Measurements from ENCODE around the gene P2RX7.

DNA sequence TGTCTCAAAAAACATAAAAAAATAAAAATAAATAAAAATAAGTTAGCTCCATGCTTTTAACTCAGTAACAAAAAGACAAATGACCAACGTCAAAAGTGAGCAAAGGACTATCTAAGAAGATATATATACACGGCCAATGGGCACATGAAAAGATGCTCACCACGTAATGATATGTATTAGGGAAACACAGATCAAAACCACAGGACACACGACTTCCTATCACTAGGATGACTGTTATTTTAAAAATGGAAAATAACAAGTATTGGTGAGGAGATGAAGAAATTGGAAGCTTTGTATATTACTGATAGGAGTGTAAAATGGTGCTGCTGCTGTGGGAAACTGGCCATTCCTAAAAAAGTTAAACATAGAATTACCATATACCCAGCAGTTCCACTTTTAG is 20.2 kb upstream of the P2RX7 start:
- TF ChIP-seq, protein P1, sequence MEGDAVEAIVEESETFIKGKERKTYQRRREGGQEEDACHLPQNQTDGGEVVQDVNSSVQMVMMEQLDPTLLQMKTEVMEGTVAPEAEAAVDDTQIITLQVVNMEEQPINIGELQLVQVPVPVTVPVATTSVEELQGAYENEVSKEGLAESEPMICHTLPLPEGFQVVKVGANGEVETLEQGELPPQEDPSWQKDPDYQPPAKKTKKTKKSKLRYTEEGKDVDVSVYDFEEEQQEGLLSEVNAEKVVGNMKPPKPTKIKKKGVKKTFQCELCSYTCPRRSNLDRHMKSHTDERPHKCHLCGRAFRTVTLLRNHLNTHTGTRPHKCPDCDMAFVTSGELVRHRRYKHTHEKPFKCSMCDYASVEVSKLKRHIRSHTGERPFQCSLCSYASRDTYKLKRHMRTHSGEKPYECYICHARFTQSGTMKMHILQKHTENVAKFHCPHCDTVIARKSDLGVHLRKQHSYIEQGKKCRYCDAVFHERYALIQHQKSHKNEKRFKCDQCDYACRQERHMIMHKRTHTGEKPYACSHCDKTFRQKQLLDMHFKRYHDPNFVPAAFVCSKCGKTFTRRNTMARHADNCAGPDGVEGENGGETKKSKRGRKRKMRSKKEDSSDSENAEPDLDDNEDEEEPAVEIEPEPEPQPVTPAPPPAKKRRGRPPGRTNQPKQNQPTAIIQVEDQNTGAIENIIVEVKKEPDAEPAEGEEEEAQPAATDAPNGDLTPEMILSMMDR (IDR thresholded peaks at IDR 0.05): no peak
- TF ChIP-seq POLR2A (IDR thresholded peaks at IDR 0.05): no peak
